HL-60/S4 (cell line): ENCODE data around the gene CFAP61.
"Not testable (repeated sequence)": the region's sequence is repeated elsewhere in the genome, so short reads cannot be mapped to it uniquely, and the experiment has no call there.

Experiments
- in situ Hi-C: fragments of 300-500 bp; cut with MboI; formaldehyde crosslinking; loops from 2 replicates; pipeline ENCODE4 v1.14.3; 2022; ENCODE audit warnings: low sequenced_read_pairs

The CFAP61 gene

GRCh38 chr20:20205141-20205861, 153.0 kb downstream of the CFAP61 start:
- in situ Hi-C loops: no loop called here

- in situ Hi-C loops: no loop called here
Measured at GRCh38 chr20:20205862-20206236, 153.5 kb downstream of the CFAP61 start.

- in situ Hi-C loops: no loop called here
Measured at GRCh38 chr20:20206788-20207187, 154.5 kb downstream of the CFAP61 start.

- in situ Hi-C loops: no loop called here
Measured at GRCh38 chr20:20207291-20207690, 155.0 kb downstream of the CFAP61 start.

GRCh38 chr20:20207872-20208271, 155.5 kb downstream of the CFAP61 start:
- in situ Hi-C loops: no loop called here

GRCh38 chr20:20209684-20210083, 157.4 kb downstream of the CFAP61 start:
- in situ Hi-C loops: no loop called here

DNA sequence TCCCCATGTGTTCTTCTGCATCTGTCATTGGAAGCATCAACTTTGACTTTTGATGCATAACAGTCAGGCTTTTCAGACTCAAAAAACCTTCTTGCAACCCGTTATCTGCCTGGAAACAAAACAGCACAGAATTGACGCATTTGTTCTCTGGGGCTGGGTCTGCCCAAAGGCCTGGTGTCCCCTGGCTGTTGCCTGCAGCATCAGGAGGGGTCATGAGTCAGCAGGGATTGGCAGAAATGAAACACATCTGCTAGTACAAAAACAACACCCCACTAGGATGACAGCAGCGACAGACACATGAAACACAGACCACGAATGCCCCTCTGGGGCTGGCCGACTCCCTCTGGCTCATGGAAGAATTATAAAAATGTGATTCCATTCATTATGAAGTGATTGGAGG, 158.0 kb downstream of the CFAP61 start:
- in situ Hi-C loops: no loop called here

DNA sequence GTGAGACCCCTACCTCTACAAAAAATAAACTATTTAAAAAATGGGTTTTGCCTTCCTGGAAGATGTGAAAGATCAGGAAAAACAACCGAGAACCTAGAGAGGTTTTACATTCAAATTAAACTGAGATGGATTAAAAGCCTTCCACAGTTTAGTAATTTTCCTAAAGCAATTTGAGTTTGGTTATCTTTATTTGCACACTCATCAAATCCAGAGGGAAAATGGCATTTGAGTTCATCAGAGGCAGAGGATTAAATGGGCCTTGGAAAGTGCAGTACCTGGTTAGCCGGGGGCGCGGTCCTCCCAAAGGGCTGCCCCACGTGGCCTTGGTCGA, 158.6 kb downstream of the CFAP61 start:
- in situ Hi-C loops: no loop called here

DNA sequence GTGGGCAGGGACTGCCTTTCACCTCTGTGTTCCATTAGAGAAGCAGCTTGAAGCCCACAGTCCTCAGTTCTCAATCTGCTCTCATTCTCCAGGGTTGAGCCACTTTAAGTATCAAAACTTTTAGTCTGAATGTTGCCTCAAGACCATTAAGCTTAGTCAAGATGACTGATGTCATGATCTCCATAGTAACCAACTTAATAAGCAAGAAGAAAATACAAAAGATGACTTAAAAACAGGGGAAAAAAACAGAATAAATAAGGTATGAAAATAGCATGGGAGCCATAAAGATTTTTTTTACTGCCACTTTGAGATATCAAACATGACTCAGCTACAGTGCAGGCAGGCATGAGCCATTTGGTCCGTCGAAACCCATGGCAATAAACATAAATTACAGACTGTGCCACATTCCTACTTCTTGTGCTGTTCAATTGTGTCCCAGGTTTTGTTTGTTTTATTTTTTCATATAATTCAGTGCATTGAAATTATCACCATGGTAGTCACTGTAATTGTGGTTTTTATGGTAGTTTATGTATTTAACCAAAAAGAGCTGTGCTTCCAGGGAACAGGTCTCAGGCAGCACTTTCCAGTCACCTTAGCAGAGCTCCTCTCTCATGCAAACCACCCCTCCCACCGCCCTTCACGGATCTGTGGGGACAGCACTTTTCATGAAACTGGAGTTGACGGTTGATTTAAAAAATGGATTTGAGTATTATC, 159.1 kb downstream of the CFAP61 start:
- in situ Hi-C loops: no loop called here

DNA sequence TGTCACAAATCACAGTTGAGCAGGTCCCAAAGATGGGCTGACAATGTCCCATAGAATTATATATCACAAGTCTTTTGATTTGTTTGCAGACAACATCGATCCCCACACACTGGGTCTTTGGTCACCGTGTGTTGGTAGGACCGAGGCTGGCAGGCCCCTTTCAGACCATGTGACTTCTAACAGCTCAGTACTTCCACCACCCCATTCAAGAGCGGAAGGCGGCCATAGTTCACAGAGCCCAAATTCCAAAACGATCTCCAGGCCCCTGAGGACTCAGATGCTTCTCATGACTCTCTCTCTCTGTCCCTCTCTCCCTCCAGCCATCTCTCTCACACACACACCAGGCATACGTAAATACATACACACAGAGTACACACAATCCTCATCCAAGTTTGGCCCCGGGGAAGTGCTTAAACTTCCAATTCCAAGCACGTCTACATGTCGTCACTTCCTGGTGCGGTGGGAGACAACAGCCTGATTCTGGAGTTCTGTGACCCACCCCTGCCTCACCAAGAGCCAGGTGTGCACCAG, 159.7 kb downstream of the CFAP61 start:
- in situ Hi-C loops: no loop called here

DNA sequence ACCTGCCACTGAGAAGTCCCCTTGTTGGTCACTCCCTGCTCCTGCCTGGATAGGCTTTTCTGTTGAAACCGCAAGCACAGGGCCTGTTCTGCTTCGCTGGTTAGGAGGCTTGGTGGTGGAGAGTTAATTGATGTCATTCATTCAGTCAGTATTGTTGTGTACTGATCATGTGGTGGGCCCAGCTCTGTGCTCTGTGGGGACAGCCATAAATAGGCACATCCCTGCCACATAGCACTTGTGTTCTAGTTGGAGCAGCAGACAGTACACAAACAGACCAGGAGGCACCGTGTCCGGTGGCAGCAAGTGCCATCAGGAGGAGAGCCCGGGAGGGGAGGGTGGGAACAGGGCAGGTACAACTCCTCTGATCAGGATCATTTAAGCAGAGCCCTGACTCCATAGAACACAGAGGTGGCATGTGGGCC, 160.4 kb downstream of the CFAP61 start:
- in situ Hi-C loops: no loop called here

GRCh38 chr20:20213526-20214121, 161.3 kb downstream of the CFAP61 start:
- in situ Hi-C loops: no loop called here

DNA sequence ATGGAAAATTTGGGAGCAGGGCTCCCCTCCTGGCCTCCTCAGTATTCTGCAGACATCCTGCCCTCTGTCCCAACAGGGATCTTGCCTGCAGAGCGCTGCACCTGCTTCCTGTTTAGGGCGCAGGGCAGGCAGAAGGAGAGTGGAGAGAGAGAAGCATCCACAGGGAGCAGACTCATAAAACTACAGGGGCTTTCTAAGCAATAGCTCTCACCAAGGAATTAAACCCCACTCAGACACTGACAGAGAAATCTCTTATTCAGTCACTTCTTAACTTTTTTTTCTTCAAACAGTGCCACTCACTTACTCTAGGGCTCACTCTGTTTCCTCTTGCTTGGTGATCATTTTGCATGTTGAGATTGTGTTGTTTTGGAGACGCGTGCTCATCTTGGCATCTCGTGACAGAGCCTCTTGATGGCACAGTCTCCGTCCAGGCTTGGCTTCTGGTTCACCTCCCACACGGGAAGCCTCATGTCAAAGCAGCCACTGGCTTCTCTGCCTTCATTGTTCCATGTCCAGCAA, 162.5 kb downstream of the CFAP61 start:
- in situ Hi-C loops: no loop called here

GRCh38 chr20:20215976-20216727, 163.8 kb downstream of the CFAP61 start:
- in situ Hi-C loops: no loop called here

DNA sequence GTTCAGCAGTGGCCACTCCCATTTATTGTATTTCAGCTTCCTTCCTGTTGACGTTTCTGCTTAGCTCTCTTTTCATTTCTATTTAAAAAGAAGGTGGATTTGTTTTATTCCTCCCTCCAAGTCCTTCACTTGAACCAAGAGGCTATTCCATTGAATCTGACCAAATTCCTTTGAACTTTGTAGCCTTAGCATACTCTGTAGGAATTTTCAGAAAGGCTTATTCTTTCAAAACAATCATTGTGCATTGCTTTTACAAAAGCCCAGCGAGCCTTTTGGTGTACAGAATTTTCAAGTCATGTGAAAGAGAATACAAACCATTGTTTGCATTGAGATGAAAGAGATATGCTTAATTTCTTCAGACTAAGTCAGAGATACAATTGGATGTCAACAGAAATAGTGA, 164.6 kb downstream of the CFAP61 start:
- in situ Hi-C loops: no loop called here

DNA sequence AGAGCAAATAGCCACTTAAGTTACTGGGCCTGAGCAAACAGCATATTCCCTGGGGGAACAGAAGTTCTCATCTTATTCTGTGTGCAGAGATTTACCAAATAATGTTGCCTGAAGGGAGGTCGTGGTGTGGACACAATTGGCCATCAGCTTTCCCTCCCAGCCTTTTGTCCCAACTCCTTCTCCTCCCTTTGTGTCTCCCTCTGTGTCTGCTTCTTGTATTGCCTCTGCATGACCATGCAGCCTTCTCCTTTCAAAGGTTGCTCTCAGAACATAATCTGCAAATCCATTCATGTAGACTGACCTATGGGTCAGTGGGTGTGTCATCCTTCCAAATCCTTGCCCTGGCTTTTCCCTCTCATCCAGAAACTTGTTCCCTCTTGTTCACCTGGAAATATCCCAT, 165.3 kb downstream of the CFAP61 start:
- in situ Hi-C loops: no loop called here

DNA sequence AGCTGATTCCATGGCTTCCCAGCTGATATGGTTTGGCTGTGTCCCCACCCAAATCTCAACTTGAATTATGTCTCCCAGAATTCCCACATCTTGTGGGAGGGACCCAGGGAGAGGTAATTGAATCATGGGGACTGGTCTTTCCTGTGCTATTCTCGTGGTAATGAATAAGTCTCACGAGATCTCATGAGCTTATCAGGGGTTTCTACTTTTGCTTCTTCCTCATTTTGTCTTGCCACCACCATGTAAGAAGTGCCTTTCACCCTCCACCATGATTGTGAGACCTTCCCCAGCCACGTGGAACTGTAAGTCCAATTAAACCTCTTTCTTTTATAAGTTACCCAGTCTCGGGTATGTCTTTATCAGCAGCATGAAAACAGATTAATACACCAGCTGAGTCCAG, 165.8 kb downstream of the CFAP61 start:
- in situ Hi-C loops: not testable (repeated sequence)

DNA sequence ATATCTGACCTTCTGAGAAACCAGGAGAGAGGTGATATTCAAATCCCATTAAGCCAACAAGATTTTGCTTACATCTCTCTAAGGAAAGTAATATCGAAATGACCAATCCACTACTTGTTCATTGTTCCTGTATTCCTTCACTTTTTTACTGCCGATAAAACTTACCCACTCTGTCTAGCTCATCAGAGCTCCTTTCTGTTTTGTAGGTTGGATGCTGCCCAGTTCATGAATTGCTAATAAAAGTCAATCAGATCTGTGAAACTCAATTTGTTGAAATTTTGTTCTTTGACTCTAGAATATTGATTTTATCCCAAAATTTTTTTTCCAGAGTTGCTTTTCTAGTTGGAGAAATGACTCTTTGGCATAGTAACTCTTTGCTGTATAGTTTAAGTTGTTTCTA, 166.7 kb downstream of the CFAP61 start:
- in situ Hi-C loops: no loop called here

GRCh38 chr20:20220134-20220533, 167.8 kb downstream of the CFAP61 start:
- in situ Hi-C loops: no loop called here

DNA sequence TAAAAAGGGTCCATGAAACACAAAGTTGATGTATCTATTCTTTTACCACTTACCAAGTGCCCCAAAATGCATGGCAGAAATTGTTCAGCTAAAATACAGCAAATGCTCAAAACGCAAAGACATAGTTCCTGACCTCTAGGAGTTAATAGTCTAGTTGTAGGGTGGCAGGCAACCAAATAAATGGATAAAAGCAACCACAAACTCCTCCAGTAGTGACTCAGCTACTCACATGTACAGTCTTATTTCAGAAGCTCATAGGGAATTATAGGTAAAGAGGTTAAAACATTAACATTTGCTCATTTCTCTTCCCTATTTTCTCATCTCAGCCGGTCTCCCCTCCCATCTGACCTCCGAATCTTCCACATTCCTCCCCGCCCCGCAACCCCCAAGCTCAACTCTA, 171.6 kb downstream of the CFAP61 start:
- in situ Hi-C loops: no loop called here

GRCh38 chr20:20224806-20225205, 172.5 kb downstream of the CFAP61 start:
- in situ Hi-C loops: no loop called here
